Measurements from ENCODE around the gene HLCS.

- TF ChIP-seq CTCF (IDR thresholded peaks at IDR 0.05) (no peak), POLR2AphosphoS5 (IDR thresholded peaks at IDR 0.05) (no peak), POLR2A (IDR thresholded peaks at IDR 0.05) (no peak)
These were observed 119.8 kb downstream of the HLCS start for GRCh38 chr21:36846631-36847030.

All from breast epithelium (tissue), 3 donors.